Cardiac fibroblast (primary cell): Measurements from ENCODE around the gene MID1IP1.
A peak's percentile ranks its signal among the peaks of the same experiment; 100 is the strongest.

Experiments
- DNase-seq, 2 donors: peaks; one replicate each; pipeline versions ENCODE4 v3.0.0 to v3.0.0-alpha.2; 2010; ENCODE audit warnings: low read depth in 2 of 2
- H3K4me3 ChIP-seq, 2 donors: replicated peaks in 1 of 2; 1 replicate in 1 of 2; 2 replicates in 1 of 2; pipeline ENCODE4 v1.5.1; 2011; ENCODE audit warnings: low read depth in 2 of 2, low read length in 2 of 2, mild to moderate bottlenecking in 2 of 2, moderate library complexity in 1 of 2
- TF ChIP-seq, protein P1 (sequence below): IDR thresholded peaks from one replicate; pipeline ENCODE4 v1.5.1; 2011; ENCODE audit warnings: low read depth, mild to moderate bottlenecking, low read length, inconsistent platforms

The MID1IP1 gene, protein sequence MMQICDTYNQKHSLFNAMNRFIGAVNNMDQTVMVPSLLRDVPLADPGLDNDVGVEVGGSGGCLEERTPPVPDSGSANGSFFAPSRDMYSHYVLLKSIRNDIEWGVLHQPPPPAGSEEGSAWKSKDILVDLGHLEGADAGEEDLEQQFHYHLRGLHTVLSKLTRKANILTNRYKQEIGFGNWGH

DNA sequence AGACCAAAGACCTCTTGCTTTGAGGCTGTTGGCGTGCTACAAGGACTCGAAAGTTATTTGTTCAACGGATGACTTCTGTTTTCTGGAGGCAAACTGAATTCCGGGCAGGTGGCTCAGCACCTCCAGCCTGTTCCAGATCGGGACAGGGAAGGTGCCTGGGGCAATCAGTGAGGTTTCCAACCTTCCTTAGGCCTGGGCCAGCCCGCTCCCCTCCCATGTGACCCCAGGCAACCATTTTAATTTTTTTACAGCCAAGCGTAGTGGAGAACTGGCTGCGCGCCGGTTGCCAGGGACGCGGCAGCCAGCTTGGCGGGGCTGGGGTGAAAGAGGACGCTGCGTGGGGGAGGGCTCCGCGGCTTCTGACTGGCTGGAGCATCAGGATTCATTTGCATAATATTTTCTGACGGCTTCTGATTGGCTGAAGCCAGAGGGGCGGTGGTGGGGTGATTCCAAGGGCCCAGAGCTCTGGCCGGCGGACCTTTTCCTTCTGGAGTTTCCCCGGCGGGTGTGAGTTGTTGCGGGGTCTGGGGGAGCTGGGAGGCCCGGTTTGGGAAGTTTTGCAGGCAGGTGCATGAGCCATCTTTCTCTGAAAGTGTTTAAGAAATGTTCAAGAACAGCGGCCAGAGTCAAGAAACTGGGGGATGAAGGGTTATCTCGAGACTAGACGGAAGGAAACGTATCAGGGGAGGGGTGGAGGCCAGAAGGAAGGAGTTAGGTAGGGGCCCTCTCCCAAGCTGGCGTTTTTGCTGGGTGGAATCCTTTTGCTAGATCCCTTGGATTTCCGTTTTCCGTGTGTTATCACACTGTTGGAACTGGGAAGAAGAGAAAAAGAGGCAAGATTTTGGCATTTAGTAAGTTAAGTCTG, at the start of gene MID1IP1:
Gene MID1IP1 (plus strand): TSS at position 479 of the 865 bp plus-strand sequence. CDS start 3,488 bp downstream, outside the sequence.
- H3K4me3 ChIP-seq = peak within 1 kb of the TSS; percentile 51 to 69
- TF ChIP-seq, protein P1, sequence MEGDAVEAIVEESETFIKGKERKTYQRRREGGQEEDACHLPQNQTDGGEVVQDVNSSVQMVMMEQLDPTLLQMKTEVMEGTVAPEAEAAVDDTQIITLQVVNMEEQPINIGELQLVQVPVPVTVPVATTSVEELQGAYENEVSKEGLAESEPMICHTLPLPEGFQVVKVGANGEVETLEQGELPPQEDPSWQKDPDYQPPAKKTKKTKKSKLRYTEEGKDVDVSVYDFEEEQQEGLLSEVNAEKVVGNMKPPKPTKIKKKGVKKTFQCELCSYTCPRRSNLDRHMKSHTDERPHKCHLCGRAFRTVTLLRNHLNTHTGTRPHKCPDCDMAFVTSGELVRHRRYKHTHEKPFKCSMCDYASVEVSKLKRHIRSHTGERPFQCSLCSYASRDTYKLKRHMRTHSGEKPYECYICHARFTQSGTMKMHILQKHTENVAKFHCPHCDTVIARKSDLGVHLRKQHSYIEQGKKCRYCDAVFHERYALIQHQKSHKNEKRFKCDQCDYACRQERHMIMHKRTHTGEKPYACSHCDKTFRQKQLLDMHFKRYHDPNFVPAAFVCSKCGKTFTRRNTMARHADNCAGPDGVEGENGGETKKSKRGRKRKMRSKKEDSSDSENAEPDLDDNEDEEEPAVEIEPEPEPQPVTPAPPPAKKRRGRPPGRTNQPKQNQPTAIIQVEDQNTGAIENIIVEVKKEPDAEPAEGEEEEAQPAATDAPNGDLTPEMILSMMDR = no peak
- peak; percentile 93 to 95 for DNase-seq

DNA sequence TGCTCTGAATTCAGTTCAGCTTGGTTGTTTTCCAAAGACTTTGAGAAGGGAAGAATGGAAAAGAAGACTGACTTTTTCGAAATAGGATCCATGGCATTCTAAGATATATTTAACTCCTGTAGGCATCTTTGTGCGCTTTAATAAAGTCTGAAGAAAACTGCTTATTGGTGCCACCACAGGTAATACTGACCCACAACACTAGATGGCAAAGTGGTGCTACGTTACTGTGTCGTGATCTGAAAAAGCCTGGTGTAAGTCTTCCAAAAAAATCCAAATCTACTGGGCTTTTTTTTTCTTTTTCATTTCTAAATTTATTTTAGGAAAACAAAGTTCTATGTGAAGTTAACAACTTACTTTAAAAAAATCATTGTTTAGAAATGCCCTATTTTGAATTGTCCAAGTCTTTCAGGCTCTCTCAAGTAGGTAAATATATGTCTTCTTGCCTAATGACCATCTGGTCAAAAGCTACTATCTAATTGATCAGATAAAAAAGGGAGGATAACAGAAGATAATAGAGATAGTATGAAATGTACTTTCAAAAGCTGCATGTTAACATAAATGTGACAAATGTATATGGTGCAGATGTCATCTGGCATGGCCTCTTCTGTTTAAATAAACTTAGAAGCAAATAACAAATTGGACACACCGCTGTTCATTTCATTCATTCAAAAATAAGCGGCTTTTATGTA, 47.0 kb upstream of the MID1IP1 start:
- TF ChIP-seq, protein P1 = peak; percentile 55
- H3K4me3 ChIP-seq = no peak overlapping the region
- peak; percentile 69 to 72 for DNase-seq

GRCh38 chrX:38754818-38755718, 46.2 kb upstream of the MID1IP1 start:
- TF ChIP-seq, protein P1 = no peak
- DNase-seq = no peak
- no peak overlapping the region for H3K4me3 ChIP-seq

DNA sequence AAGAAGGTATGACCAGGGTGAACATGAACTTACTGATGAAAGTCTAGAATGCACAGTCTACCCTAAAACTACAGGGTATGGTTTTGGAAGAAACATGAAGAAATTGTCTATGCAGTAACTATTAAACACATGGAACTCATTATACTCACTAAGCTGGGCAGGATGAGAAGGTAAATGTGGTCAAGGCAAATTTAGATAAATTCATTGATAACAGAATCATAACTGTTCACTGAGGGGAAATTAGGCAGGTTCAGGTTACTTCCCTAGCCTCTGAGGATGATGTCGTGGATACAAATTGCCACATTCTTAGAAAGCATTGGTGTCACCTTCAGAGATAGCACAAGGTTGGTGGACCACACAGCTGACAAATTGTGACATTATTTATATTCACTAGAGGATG, 40.4 kb upstream of the MID1IP1 start:
- H3K4me3 ChIP-seq = no peak overlapping the region
- DNase-seq = no peak
- TF ChIP-seq, protein P1 = no peak

DNA sequence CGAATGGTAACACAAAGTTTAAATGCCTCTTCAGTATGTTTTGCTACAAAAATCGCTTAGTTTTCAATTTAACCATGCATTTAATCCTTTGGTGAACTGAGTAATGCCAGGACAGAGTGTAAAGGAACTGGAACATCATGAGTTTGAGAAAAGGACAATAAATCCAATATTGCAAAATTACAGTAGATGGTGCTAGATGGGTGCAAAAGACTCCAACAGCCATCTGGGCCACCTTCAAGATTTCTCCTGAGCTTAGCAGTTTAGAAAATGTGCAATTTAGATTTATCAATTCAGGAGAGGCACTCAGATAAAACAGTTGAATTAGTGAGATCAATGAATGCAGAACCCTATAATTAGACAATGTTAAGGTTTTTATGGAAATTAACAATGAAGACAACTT, 33.2 kb upstream of the MID1IP1 start:
- peak; percentile 52 to 56 for DNase-seq
- TF ChIP-seq, protein P1 = peak; percentile 29
- no peak overlapping the region for H3K4me3 ChIP-seq

GRCh38 chrX:38770152-38770551, 31.1 kb upstream of the MID1IP1 start:
- DNase-seq = no peak
- H3K4me3 ChIP-seq = no peak overlapping the region
- TF ChIP-seq, protein P1 = no peak
